K562 (cell line): Measurements from ENCODE around the gene TEX22.

ENCODE experiments used
- BDP1 ChIP-seq: IDR thresholded peaks from 3 replicates; pipeline ENCODE4 v1.6.1; 2011; ENCODE audit not compliant: insufficient read length, insufficient read depth
- FOXM1 ChIP-seq, 2 experiments: fragments of 450-650 bp in 1 of 2; sonication (generic) in 1 of 2; formaldehyde crosslinking in 1 of 2; IDR thresholded peaks; 2 replicates each; pipeline versions ENCODE4 v1.6.1 to v1.9.0; 2017 to 2022; ENCODE audit warnings: low read depth in 2 of 2, mild to moderate bottlenecking in 2 of 2, missing genetic modification reagents in 1 of 2, moderate library complexity in 1 of 2
- HNRNPH1 ChIP-seq: fragments of 200-400 bp; formaldehyde crosslinking; optimal IDR thresholded peaks from 2 replicates; pipeline ENCODE3; 2017; ENCODE audit warnings: low read depth, mild to moderate bottlenecking, low read length, moderate library complexity
- KLF13 ChIP-seq: fragments of 450-650 bp; IDR thresholded peaks from 2 replicates; pipeline ENCODE4 v1.6.1; 2016; ENCODE audit warnings: missing genetic modification characterization, low read depth, mild to moderate bottlenecking, missing compliant biosample characterization, moderate library complexity, borderline replicate concordance
- PATZ1 ChIP-seq: fragments of 250-450 bp; sonication (Bioruptor Pico); IDR thresholded peaks from 2 replicates; pipeline ENCODE4 v1.5.0; 2020; ENCODE audit warnings: mild to moderate bottlenecking, borderline replicate concordance
- POLR2AphosphoS5 ChIP-seq: IDR thresholded peaks from 2 replicates; pipeline ENCODE4 v1.6.1; 2011; ENCODE audit warnings: mild to moderate bottlenecking, low read depth, low read length, moderate library complexity; ENCODE audit not compliant: control insufficient read depth, insufficient read depth
- ZNF217 ChIP-seq: sonication (generic); formaldehyde crosslinking; IDR thresholded peaks from 2 replicates; pipeline ENCODE4 v1.8.0; 2022; ENCODE audit warnings: mild to moderate bottlenecking, missing genetic modification reagents
- ZNF274 ChIP-seq: IDR thresholded peaks from 2 replicates; pipeline ENCODE4 v1.6.1; 2011; ENCODE audit warnings: low read depth, mild to moderate bottlenecking, low read length, moderate library complexity, borderline replicate concordance
- ZNF398 ChIP-seq: fragments of 250-450 bp; sonication (Bioruptor Pico); IDR thresholded peaks from 2 replicates; pipeline ENCODE4 v1.8.0; 2021; ENCODE audit warnings: moderate library complexity, mild to moderate bottlenecking, inconsistent platforms
- ZNF79 ChIP-seq: fragments of 250-450 bp; sonication (Bioruptor Pico); IDR thresholded peaks from 2 replicates; pipeline ENCODE4 v1.4.0; 2020; ENCODE audit warnings: low read depth, mild to moderate bottlenecking, moderate library complexity
- TF ChIP-seq, protein P1 (sequence below), 3 experiments: IDR thresholded peaks in 2 of 3; conservative IDR thresholded peaks in 1 of 3; 2 replicates each; pipeline ENCODE4 v1.5.1; 2011 to 2012; ENCODE audit warnings: low read length in 3 of 3, mild to moderate bottlenecking in 3 of 3, control low read depth in 2 of 3, improper control_type of control experiment in 1 of 3, inconsistent platforms in 1 of 3, low read depth in 1 of 3, mixed read lengths in 1 of 3, moderate library complexity in 1 of 3; ENCODE audit not compliant: insufficient read depth in 2 of 3

DNA sequence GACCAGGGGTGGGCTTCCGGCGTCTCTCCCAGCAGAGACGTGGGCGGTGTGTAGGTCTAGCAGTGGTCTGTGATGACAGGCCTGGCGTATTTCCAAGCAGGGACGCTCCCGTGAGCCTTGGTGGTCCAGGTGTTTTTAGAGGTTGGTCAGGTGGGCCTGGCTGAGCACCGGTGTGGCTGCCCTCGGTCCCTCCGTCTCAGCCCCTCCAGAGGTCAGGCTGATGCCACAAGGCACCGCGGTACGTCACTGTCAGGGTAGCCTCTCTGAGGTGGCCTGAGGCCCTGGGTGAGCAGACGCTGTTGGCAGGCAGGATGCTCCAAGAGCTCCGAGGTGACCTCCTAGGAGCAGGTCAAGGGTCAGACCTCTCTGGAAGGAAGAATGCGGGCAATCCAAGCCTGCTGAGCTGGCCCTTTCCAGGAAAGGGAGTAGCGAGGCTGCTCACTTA lies 34.8 kb downstream of the TEX22 start:
- TF ChIP-seq ZNF398: no peak
- no peak for TF ChIP-seq FOXM1 (IDR thresholded peaks at IDR 0.05; ENCODE audit: low read depth)
- TF ChIP-seq FOXM1 (CRISPR knock-in tag; IDR thresholded peaks at IDR 0.05; ENCODE audit: low read depth): no peak
- no peak for TF ChIP-seq ZNF274
- TF ChIP-seq, protein P1, sequence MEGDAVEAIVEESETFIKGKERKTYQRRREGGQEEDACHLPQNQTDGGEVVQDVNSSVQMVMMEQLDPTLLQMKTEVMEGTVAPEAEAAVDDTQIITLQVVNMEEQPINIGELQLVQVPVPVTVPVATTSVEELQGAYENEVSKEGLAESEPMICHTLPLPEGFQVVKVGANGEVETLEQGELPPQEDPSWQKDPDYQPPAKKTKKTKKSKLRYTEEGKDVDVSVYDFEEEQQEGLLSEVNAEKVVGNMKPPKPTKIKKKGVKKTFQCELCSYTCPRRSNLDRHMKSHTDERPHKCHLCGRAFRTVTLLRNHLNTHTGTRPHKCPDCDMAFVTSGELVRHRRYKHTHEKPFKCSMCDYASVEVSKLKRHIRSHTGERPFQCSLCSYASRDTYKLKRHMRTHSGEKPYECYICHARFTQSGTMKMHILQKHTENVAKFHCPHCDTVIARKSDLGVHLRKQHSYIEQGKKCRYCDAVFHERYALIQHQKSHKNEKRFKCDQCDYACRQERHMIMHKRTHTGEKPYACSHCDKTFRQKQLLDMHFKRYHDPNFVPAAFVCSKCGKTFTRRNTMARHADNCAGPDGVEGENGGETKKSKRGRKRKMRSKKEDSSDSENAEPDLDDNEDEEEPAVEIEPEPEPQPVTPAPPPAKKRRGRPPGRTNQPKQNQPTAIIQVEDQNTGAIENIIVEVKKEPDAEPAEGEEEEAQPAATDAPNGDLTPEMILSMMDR (IDR thresholded peaks at IDR 0.05 in 2 of 3, conservative IDR thresholded peaks at IDR 0.05 in 1 of 3; ENCODE audit: insufficient read depth in 2 of 3, low read depth in 1 of 3, low read length in 3 of 3): no peak
- no peak for TF ChIP-seq HNRNPH1
- no peak for TF ChIP-seq PATZ1
- no peak for TF ChIP-seq ZNF79 (CRISPR knock-in tag)
- TF ChIP-seq BDP1: no peak
- no peak for TF ChIP-seq KLF13 (tag)
- no peak for TF ChIP-seq ZNF217
- TF ChIP-seq POLR2AphosphoS5: no peak
